HuH-7 (cell line): Measurements from ENCODE around the gene RNASE12.
"Not testable (repeated sequence)": the region's sequence is repeated elsewhere in the genome, so short reads cannot be mapped to it uniquely, and the experiment has no call there.

ENCODE experiments used
- DNase-seq: peaks from one replicate; pipeline ENCODE4 v3.0.0; 2011; ENCODE audit warnings: low spot score

Gene RNASE12

GRCh38 chr14:20591235-20591634, at the start of gene RNASE12:
Gene RNASE12 (minus strand): TSS chr14:20591376. CDS start chr14:20590723, 653 bp downstream.
- DNase-seq: no peak

- peak; percentile 68 for DNase-seq
These were observed 41.9 kb upstream of the RNASE12 start for GRCh38 chr14:20632831-20633691.

GRCh38 chr14:20632448-20632830, 41.3 kb upstream of the RNASE12 start:
- DNase-seq: no peak

GRCh38 chr14:20631880-20632389, 40.8 kb upstream of the RNASE12 start:
- DNase-seq: peak; percentile 48

- DNase-seq: no peak
These were observed 40.1 kb upstream of the RNASE12 start for GRCh38 chr14:20631023-20631879.

- peak; percentile 32 for DNase-seq
These were observed 39.3 kb upstream of the RNASE12 start for GRCh38 chr14:20630340-20631022.

GRCh38 chr14:20628063-20628854, 37.1 kb upstream of the RNASE12 start:
- no peak for DNase-seq

- no peak for DNase-seq
These were observed 36.3 kb upstream of the RNASE12 start for GRCh38 chr14:20627346-20628027.

GRCh38 chr14:20626274-20626673, 35.1 kb upstream of the RNASE12 start:
- no peak for DNase-seq

GRCh38 chr14:20624495-20625070, 33.4 kb upstream of the RNASE12 start:
- no peak for DNase-seq

- no peak for DNase-seq
These were observed 32.6 kb upstream of the RNASE12 start for GRCh38 chr14:20623798-20624197.

GRCh38 chr14:20622816-20623291, 31.7 kb upstream of the RNASE12 start:
- no peak for DNase-seq

- no peak for DNase-seq
These were observed 29.8 kb upstream of the RNASE12 start for GRCh38 chr14:20620798-20621478.

GRCh38 chr14:20619688-20620087, 28.5 kb upstream of the RNASE12 start:
- not testable (repeated sequence) for DNase-seq

- no peak for DNase-seq
These were observed 27.1 kb upstream of the RNASE12 start for GRCh38 chr14:20618271-20618749.

- DNase-seq: no peak
These were observed 26.2 kb upstream of the RNASE12 start for GRCh38 chr14:20617138-20618003.

- DNase-seq: no peak
These were observed 24.8 kb upstream of the RNASE12 start for GRCh38 chr14:20615996-20616395.

GRCh38 chr14:20614038-20614840, 23.1 kb upstream of the RNASE12 start:
- no peak for DNase-seq
